Prostate gland (tissue), 2 donors: ENCODE measurements around the gene DNMT3A. TPM values are rescaled to one million over a fixed set of nuclear protein-coding genes. Genes with fewer than 3 reads are reported as not detected.

Experiments used
- DNase-seq: peaks from one replicate; pipeline ENCODE4 v3.0.0-alpha.2; 2019; ENCODE audit warnings: low spot score
- H3K27ac ChIP-seq, 2 donors: fragments of 200-600 bp; sonication (generic); 2 replicates each; pipeline ENCODE4 v1.5.1; 2017 to 2019
- H3K27me3 ChIP-seq: fragments of 200-600 bp; sonication (generic); replicated peaks from 2 replicates; pipeline ENCODE4 v1.5.1; 2019; ENCODE audit not compliant: insufficient read depth
- H3K36me3 ChIP-seq, 2 donors: fragments of 200-600 bp; sonication (generic); 1 replicate in 1 of 2; 2 replicates in 1 of 2; pipeline versions ENCODE4 v1.5.1 to v1.8.1; 2017 to 2019
- H3K4me1 ChIP-seq: fragments of 200-600 bp; sonication (generic); replicated peaks from 2 replicates; pipeline ENCODE4 v1.5.1; 2019
- H3K4me3 ChIP-seq, 2 donors: fragments of 200-600 bp; sonication (generic); 2 replicates each; pipeline ENCODE4 v1.5.1; 2017 to 2019
- H3K9me3 ChIP-seq: fragments of 200-600 bp; sonication (generic); 2 replicates; pipeline ENCODE4 v1.5.1; 2017
- POLR2A ChIP-seq: fragments of 450-650 bp; IDR thresholded peaks from one replicate; pipeline ENCODE4 v1.6.1; 2016; ENCODE audit warnings: antibody characterized with exemption, mild to moderate bottlenecking
- POLR2AphosphoS5 ChIP-seq: sonication (generic); formaldehyde crosslinking; IDR thresholded peaks from one replicate; pipeline ENCODE4 v1.6.1; 2017; ENCODE audit warnings: antibody characterized with exemption
- WGBS: methylation state at CpG from one replicate; pipeline ENCODE4 v1.1.5; 2018; 5-methylcytosine and 5-hydroxymethylcytosine counted together
- intact Hi-C: fragments of 100-400 bp; cut with DNase I; formaldehyde crosslinking; loops from one replicate; pipeline ENCODE4 v1.14.2; 2022
- total RNA-seq, 2 donors: library from RNA; depleted of rRNA; stranded (reverse); fragments of >200 nt; gene quantifications; one replicate each; pipeline ENCODE4 v1.1.0, GENCODE V29; 2016
- TF ChIP-seq, protein P1 (sequence below), 4 experiments: fragments of 200-600 bp in 2 of 4; fragments of 450-650 bp in 2 of 4; sonication (generic) in 2 of 4; IDR thresholded peaks; 1 replicate in 3 of 4; 2 replicates in 1 of 4; pipeline ENCODE4 v1.5.1; 2016 to 2019; ENCODE audit warnings: antibody characterized with exemption in 4 of 4, mild to moderate bottlenecking in 2 of 4, moderate library complexity in 2 of 4

The DNMT3A gene
- total RNA-seq, 2 donors from 2014 or later = 8.7 to 28.2 TPM

DNA sequence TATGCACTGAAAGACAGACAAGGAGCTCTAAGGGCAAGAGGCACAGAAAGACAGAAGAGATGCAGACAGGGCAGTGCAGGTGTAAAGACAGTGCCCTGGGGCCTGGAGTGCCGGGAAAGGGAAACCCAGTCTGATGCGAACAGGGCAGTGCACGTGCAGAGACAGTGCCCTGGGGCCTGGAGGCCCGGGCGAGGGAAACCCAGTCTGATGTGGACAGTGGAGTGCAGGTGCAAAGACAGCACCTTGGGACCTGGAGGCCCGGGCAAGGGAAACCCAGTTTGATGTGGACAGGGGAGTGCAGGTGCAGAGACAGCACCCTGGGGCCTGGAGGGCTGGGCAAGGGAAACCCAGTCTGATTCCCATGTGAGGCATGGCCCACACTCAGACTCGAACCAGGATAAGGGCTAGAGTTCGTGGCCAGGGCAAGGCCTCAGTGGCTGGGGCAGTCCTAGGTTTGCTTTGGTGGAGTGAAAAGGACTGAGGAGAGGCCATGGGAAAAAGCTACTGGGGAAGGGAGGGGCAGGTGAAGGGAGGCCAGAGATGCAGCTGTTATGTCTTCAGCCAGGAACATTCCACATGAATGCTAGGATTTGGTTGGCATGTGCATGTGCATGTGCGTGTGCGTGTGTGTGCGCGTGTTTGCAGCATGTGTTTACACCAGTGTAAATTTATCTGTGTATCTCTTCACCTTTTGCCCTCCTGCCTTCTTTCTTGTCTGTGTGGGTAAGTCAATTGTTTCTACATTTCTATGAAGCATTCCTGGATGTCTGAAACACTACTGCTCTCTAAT, 39.1 kb upstream of the DNMT3A start:
- no peak overlapping the region for H3K27ac ChIP-seq
- 85% methylated on average over 12 of the region's 12 CpGs for WGBS
- peaks cover 4% of the 10 kb centered on the region for H3K4me1 ChIP-seq
- H3K27me3 ChIP-seq = no peaks in the 10 kb centered on the region
- TF ChIP-seq, protein P1, sequence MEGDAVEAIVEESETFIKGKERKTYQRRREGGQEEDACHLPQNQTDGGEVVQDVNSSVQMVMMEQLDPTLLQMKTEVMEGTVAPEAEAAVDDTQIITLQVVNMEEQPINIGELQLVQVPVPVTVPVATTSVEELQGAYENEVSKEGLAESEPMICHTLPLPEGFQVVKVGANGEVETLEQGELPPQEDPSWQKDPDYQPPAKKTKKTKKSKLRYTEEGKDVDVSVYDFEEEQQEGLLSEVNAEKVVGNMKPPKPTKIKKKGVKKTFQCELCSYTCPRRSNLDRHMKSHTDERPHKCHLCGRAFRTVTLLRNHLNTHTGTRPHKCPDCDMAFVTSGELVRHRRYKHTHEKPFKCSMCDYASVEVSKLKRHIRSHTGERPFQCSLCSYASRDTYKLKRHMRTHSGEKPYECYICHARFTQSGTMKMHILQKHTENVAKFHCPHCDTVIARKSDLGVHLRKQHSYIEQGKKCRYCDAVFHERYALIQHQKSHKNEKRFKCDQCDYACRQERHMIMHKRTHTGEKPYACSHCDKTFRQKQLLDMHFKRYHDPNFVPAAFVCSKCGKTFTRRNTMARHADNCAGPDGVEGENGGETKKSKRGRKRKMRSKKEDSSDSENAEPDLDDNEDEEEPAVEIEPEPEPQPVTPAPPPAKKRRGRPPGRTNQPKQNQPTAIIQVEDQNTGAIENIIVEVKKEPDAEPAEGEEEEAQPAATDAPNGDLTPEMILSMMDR (IDR thresholded peaks at IDR 0.05) = no peak
- no peak for TF ChIP-seq POLR2AphosphoS5
- TF ChIP-seq POLR2A = no peak
- intact Hi-C loops = no loop called here
- H3K9me3 ChIP-seq = no peaks in the 10 kb centered on the region
- no peaks in the 10 kb centered on the region for H3K36me3 ChIP-seq
- H3K4me3 ChIP-seq = no peak overlapping the region
- DNase-seq = no peak

DNA sequence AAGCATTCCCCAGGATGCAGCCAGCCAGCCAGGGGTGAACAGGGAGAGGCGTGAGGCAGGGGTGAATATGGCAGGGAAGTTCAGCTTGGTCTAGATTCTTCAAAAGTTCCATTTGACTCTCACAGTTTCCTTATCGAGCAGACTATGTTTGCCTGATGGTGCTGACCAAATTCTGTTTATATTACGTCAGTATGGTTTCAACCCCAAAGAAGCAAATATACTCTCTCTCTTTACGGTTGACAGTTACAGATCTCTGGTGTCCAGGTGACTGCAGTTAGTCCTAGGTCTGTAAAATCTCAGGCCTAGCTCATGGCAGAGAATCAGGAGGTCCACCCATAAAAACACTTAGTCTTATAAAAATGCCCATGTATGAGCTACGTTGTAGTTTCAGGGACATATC, 38.3 kb upstream of the DNMT3A start:
- no peak overlapping the region for H3K4me3 ChIP-seq
- H3K9me3 ChIP-seq = no peaks in the 10 kb centered on the region
- WGBS = 89% methylated on average over 5 of the region's 5 CpGs
- H3K27ac ChIP-seq = no peak overlapping the region
- TF ChIP-seq, protein P1 (IDR thresholded peaks at IDR 0.05) = no peak
- TF ChIP-seq POLR2A = no peak
- no peak for TF ChIP-seq POLR2AphosphoS5
- intact Hi-C loops = no loop called here
- DNase-seq = no peak
- peaks cover 4% of the 10 kb centered on the region for H3K4me1 ChIP-seq
- H3K27me3 ChIP-seq = no peaks in the 10 kb centered on the region
- no peaks in the 10 kb centered on the region for H3K36me3 ChIP-seq

GRCh38 chr2:25379535-25379934, 37.8 kb upstream of the DNMT3A start:
- Histone ChIP-seq H3K4me3 (no peak overlapping the region), H3K27ac (no peak overlapping the region), H3K4me1 (peaks cover 4% of the 10 kb centered on the region), H3K9me3 (no peaks in the 10 kb centered on the region), H3K27me3 (no peaks in the 10 kb centered on the region), H3K36me3 (no peaks in the 10 kb centered on the region)
- intact Hi-C loops = no loop called here
- 88% methylated on average over 6 of the region's 6 CpGs for WGBS
- no peak for DNase-seq
- TF ChIP-seq, protein P1 (IDR thresholded peaks at IDR 0.05) = no peak
- TF ChIP-seq POLR2AphosphoS5 = no peak
- TF ChIP-seq POLR2A = no peak

- intact Hi-C loops = no loop called here
These were observed 37.2 kb upstream of the DNMT3A start for GRCh38 chr2:25378731-25379490.

More at GRCh38 chr2:25378731-25379490, 37.2 kb upstream of the DNMT3A start:
- no peak overlapping the region for H3K27ac ChIP-seq
- no peak overlapping the region for H3K4me3 ChIP-seq
- H3K27me3 ChIP-seq = no peaks in the 10 kb centered on the region
- DNase-seq = no peak
- H3K36me3 ChIP-seq = no peaks in the 10 kb centered on the region
- TF ChIP-seq POLR2A = no peak
- TF ChIP-seq, protein P1 (IDR thresholded peaks at IDR 0.05) = no peak
- no peak for TF ChIP-seq POLR2AphosphoS5
- H3K9me3 ChIP-seq = no peaks in the 10 kb centered on the region
- H3K4me1 ChIP-seq = peaks cover 4% of the 10 kb centered on the region
- 71% methylated on average over 10 of the region's 10 CpGs for WGBS
